GM12872 (cell line): ENCODE measurements around the gene LATS2.

Experiments used
- TF ChIP-seq, protein P1 (sequence below): IDR thresholded peaks from 3 replicates; pipeline ENCODE4 v1.5.1; 2011; ENCODE audit warnings: low read depth, mild to moderate bottlenecking, low read length, moderate library complexity; ENCODE audit not compliant: insufficient read depth

LATS2 gene

DNA sequence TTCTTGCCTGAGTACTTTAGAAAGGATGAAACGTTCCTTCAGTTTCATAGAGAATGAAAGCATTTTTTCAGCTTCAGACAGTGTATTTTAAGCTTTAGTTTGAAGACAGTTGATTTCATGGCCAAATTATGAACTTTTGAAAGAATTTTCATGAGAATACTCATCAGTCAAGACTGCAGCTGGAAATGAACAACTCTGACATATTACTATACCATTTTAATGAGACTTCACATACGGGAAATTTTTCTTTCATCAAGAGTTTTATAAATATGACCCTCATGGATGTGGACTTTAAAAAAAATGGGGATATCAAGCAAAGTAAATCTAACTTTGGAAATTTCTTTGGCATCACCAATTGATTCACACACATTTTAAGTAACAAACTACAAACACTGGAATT lies 6.4 kb downstream of the LATS2 start:
- TF ChIP-seq, protein P1, sequence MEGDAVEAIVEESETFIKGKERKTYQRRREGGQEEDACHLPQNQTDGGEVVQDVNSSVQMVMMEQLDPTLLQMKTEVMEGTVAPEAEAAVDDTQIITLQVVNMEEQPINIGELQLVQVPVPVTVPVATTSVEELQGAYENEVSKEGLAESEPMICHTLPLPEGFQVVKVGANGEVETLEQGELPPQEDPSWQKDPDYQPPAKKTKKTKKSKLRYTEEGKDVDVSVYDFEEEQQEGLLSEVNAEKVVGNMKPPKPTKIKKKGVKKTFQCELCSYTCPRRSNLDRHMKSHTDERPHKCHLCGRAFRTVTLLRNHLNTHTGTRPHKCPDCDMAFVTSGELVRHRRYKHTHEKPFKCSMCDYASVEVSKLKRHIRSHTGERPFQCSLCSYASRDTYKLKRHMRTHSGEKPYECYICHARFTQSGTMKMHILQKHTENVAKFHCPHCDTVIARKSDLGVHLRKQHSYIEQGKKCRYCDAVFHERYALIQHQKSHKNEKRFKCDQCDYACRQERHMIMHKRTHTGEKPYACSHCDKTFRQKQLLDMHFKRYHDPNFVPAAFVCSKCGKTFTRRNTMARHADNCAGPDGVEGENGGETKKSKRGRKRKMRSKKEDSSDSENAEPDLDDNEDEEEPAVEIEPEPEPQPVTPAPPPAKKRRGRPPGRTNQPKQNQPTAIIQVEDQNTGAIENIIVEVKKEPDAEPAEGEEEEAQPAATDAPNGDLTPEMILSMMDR = no peak

DNA sequence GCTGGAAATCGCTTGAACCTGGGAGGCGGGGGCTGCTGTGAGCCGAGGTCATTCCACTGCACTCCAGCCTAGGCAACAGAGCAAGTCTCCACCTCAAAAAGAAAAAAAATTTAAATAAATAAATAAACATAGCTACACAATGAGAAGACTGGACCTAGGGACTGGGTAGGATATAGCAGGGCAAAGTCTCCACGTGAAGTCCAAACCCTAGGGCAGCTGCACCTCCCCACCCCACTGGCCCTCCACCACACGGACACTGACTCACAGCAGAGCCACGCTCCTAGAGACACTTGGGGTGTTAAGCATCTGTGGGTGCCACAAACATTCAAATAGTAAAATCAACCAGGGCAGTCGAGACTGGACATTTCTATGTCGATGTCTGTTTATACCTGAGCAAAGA lies 7.1 kb downstream of the LATS2 start:
- TF ChIP-seq, protein P1 = no peak

DNA sequence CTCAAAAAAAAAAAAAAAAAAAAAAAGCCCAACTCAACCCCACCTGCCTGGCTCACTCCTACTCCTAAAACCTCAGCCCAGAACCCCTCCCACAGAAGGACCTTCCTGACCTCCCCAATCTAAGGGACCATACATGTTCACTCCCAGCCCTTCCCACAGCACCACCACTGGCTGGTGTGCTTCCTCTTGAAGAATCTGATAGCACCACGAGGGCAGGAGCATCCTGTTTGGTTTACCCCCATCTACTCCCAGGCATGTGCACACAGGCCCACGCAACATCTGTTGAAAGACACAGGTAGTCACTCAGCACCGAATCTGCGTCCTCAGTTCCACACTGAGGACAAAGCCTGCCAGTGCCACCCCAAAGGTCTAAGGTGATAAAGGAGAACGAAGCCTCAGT lies 8.2 kb downstream of the LATS2 start:
- TF ChIP-seq, protein P1 = no peak

DNA sequence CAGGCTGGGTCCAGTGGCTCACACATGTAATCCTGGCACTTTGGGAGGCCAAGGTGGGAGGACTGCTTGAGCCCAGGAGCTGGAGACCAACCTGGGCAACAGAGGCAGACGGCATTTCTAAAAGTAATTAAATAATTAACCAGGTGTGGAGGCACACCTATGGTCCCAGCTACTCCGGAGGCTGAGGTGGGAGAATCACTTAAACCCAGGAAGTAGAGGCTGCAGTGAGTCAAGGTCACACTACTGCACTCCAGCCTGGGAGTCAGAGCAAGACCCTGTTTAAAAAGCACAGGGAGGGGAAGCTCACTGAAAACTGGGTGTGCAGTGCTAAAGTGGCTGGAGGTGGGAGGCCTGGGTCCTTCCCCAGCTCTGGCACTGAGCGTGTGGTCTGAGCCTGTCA lies 9.7 kb downstream of the LATS2 start:
- TF ChIP-seq, protein P1 = no peak

DNA sequence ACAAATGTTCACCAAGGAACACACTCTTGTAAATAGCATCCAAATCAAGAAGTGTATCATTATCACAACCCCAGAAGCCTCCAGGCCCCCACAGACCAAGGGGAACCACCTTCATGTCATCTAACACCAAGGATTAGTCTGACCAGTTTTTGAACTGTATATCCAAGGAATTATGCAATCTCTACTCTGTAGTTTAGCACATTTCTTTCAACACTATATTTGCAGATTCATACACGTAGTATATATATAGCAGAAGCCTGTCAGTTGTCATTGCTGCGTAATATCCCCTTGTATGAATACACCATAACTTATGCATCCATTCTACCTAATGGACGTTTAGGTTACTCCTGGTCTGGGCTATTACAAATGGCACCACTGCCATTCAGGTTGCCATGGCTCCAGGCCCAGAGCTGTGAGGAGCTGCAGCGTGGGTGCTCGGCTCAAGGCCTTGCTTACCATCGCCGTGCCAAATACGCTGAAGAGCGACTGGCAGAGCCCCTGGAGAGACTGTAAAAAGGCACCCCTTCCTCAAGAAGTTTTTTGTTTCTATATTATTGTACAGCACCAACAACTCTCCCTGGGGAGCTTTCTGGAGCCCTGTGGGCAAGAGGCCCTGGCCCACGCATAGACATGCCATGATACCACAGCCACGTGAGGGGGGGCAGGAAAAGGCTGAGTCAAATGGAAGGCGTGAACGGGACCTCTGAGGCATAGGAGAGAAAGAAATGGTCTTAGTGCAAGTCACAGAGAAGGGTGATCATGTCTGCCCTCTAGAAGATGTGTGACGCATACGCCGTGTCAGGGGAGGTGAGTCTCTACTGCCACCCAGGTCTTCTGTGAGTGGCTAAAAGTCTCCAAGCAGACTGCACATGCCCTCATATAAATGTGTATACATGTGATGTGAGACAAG lies 10.8 kb downstream of the LATS2 start:
- TF ChIP-seq, protein P1 = no peak

DNA sequence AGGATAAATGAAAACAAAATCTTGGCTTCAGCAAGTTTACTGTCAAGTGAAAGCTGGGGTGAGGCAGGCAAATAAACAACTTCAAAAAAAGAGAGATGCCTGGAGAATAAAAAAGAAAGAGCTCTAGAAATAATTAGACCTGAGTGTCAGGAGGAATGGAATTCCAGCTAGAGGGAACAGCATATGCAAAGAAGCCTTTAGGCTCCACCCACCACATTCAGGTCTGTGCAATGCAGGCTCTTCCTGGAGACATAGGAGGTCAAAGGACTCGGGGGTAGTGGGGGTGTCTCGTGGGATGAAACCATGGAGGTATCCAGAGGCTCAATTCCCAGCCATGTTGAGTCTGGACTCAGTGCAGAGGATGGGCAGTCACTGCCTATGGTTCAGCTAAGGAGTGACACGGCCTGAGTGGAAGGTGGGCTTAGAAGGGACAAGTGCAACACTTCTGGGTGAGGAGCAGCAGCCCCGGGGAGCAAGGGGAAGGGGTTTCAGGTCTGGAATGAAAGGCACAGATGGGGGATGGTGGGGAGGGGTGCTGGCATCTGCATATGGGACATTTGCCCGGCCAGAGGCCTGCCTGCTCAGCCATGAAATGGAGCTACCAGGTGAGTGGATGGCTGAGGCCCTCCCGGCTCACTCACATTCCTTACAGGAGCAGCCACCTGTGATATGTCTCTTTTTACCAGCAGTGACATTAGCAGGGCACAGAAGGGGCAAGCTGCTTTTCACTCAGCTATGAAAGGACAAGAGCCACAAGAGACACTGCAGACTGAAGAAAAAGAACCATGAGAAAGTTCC lies 12.3 kb downstream of the LATS2 start:
- TF ChIP-seq, protein P1 = no peak

DNA sequence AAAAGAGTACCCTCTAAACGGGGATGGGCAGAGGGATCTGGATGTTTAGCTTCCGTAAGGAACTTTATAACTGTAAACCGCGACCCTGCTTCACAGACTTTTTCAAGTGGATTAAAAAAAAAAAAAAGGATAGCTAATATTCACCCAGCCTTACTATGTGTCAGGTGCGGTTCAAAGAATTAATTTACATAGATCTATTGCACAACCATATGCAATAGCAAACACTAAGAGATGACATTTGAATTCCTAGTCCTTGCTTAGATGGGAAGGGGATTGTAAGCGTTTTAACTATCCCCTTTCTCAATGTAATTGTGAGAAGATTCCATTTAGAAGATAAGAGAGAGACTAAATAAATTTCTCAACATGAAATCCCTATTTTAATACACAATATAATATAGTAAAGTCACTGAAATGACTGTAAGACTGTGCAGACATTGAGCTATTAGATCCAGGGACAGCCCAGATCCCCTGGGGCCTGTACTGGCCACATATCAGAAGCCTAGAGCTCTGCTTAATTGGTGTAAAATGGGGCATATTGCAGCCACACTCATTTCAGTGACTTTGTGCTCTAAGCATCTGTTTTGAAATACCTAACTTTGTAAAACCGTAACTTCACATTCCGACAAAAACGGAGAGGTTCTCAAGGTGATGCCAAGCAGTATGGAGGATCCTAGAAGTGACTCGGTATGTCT lies 13.6 kb downstream of the LATS2 start:
- TF ChIP-seq, protein P1 = no peak
